GM12878 (cell line): ENCODE measurements around the gene GGNBP2.

Source experiments
- EP300 ChIP-seq, 2 experiments: fragments of 150-350 bp in 1 of 2; IDR thresholded peaks; 2 replicates each; pipeline ENCODE4 v1.6.1; 2011 to 2012; ENCODE audit warnings: low read depth in 2 of 2, low read length in 2 of 2, borderline replicate concordance in 1 of 2, improper control_type of control experiment in 1 of 2, inconsistent platforms in 1 of 2; ENCODE audit not compliant: control insufficient read depth in 1 of 2
- EZH2 ChIP-seq: IDR thresholded peaks from 2 replicates; pipeline ENCODE4 v1.6.1; 2012; ENCODE audit warnings: low read depth, mild to moderate bottlenecking, control low read depth, inconsistent platforms, low read length, borderline replicate concordance; ENCODE audit not compliant: control insufficient read depth
- LARP7 ChIP-seq: fragments of 450-650 bp; IDR thresholded peaks from 2 replicates; pipeline ENCODE4 v1.6.1; 2017; ENCODE audit warnings: mild to moderate bottlenecking
- RAD21 ChIP-seq: IDR thresholded peaks from 2 replicates; pipeline ENCODE4 v1.6.1; 2011; ENCODE audit warnings: mild to moderate bottlenecking, low read depth, low read length, moderate library complexity; ENCODE audit not compliant: insufficient read depth
- SUPT20H ChIP-seq: IDR thresholded peaks from 2 replicates; pipeline ENCODE4 v1.6.1; 2011; ENCODE audit warnings: low read depth, mild to moderate bottlenecking, low read length, moderate library complexity, borderline replicate concordance; ENCODE audit not compliant: control insufficient read depth

DNA sequence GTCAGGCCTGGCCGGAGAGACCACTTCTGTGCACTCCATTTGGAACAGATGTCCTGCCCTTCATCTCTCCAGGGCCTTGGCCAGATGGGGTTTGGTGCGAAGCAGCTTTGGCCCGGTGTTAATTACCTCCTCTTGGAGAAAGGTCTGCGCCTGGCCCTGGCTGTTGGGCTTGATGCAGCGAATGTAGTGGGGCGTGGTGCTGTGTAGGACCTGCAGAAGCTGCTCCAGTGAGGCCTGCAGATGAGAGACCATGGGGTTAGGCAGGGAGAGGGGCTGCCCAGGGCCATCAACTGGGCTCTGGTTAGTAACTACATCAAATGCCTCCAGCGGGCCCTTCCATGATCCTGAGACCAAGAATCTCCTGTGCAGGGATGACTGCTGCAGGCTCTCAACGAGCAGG, 39.5 kb upstream of the GGNBP2 start:
- TF ChIP-seq EZH2 (no peak), EP300 (IDR thresholded peaks at IDR 0.05; ENCODE audit: borderline replicate concordance in 1 of 2, control insufficient read depth in 1 of 2, low read depth in 2 of 2, low read length in 2 of 2) (no peak), RAD21 (no peak), LARP7 (no peak), SUPT20H (no peak)
